Right atrium auricular region (tissue), 2 donors: ENCODE measurements around the gene PIK3AP1. TPM values are rescaled to one million over a fixed set of nuclear protein-coding genes. Genes with fewer than 3 reads are reported as not detected.

Experiments used
- DNase-seq: peaks from one replicate; pipeline ENCODE4 v3.0.0-alpha.2; 2019; ENCODE audit warnings: low spot score
- H3K27ac ChIP-seq, 2 donors: fragments of 200-600 bp; sonication (generic); 1 replicate in 1 of 2; 2 replicates in 1 of 2; pipeline ENCODE4 v1.5.1; 2016 to 2019
- H3K27me3 ChIP-seq, 2 donors: fragments of 200-600 bp; sonication (generic); one replicate each; pipeline versions ENCODE4 v1.5.1 to v1.6.0; 2017 to 2019
- H3K36me3 ChIP-seq: fragments of 200-600 bp; sonication (generic); one replicate; pipeline ENCODE4 v1.5.1; 2016
- H3K4me1 ChIP-seq, 2 donors: fragments of 200-600 bp; sonication (generic); one replicate each; pipeline versions ENCODE4 v1.5.1 to v1.6.0; 2017 to 2019
- H3K4me3 ChIP-seq, 2 donors: fragments of 200-600 bp; sonication (generic); 1 replicate in 1 of 2; 2 replicates in 1 of 2; pipeline ENCODE4 v1.5.1; 2017 to 2019; ENCODE audit warnings: mild to moderate bottlenecking in 1 of 2, moderate library complexity in 1 of 2
- H3K9me3 ChIP-seq, 2 donors: fragments of 200-600 bp; sonication (generic); one replicate each; pipeline ENCODE4 v1.5.1; 2019
- CTCF ChIP-seq, 2 donors: fragments of 200-600 bp; sonication (generic); IDR thresholded peaks; one replicate each; pipeline ENCODE4 v1.5.1; 2019; ENCODE audit warnings: antibody characterized with exemption in 2 of 2
- total RNA-seq, 2 donors: library from RNA; depleted of rRNA; stranded (reverse); fragments of >200 nt; gene quantifications; one replicate each; pipeline ENCODE4 v1.1.0, GENCODE V29; 2016

The PIK3AP1 gene
- total RNA-seq, 2 donors from 2014 or later, result 3.1 to 11.2 TPM

DNA sequence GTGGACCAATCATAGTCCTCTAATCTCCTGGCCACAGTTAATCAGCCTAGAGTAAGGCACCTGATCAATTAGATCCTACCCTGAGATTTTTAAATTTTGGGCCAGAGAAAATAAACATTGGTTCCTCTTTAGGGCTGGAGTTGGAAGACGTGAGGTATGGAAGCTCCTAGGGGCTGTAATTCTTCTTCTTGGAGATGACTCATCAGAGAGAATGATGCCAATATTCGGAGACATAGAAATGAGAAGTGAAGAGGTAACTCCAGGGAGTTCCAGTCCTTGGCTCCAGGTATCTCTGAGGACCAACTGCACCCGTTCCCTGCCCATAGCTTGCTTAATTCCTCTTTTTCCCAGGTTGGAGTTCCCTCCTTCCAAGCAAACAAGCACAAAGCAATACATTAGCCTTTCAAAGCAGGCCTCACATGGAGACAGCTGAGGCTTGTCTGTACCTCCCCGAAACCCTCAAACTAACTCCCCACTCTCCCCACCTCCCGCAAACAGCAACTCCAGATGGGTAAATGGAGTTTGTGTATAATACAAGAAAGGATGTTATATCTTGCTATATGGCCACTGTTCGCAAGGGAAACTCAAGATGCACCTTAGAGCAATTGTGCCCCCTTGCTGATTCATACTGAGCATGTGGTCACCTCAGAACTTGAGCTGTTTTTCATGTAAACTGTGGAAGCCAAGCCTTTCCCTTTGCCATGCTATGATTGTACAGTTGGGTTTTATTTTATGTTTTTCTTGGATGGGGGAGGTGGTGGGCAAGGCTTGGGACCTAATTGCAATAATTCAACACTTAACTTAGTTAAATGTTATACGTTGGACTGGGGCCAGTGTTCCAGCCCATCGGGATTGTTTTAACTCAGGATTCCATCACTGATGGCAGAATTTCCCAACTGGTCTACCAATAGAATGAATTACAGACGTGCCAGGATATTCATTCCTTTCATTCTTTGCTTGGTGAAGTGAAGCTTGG lies 29.3 kb downstream of the PIK3AP1 start:
- Histone ChIP-seq H3K27me3 (no peaks in the 10 kb centered on the region), H3K36me3 (no peaks in the 10 kb centered on the region), H3K9me3 (no peaks in the 10 kb centered on the region), H3K4me1 (no peaks in the 10 kb centered on the region), H3K4me3 (no peak overlapping the region), H3K27ac (no peak overlapping the region)
- no peak for DNase-seq
- TF ChIP-seq CTCF (IDR thresholded peaks at IDR 0.05), result no peak

DNA sequence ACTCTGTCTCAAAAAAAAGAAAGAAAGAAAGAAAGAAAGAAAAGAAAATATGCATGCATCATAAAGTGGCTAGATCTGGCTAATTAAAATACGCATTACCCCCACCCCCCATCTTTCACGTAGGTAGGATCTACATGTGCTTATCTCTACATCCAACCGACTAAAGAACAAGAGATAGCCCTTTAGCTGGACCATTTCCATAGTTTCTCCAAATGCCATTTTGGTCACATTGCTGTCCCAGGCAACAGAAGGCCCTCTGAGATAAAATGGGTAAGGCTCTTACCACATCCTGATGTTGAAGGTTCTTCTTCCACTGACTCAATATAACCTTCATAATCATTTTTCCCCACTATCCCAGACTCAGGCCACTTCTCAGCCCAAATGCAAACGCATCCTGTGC lies 31.5 kb downstream of the PIK3AP1 start:
- H3K4me1 ChIP-seq, result no peaks in the 10 kb centered on the region
- H3K27ac ChIP-seq, result no peak overlapping the region
- TF ChIP-seq CTCF (IDR thresholded peaks at IDR 0.05), result no peak
- no peaks in the 10 kb centered on the region for H3K27me3 ChIP-seq
- no peak overlapping the region for H3K4me3 ChIP-seq
- H3K9me3 ChIP-seq, result no peaks in the 10 kb centered on the region
- no peak for DNase-seq
- no peaks in the 10 kb centered on the region for H3K36me3 ChIP-seq

DNA sequence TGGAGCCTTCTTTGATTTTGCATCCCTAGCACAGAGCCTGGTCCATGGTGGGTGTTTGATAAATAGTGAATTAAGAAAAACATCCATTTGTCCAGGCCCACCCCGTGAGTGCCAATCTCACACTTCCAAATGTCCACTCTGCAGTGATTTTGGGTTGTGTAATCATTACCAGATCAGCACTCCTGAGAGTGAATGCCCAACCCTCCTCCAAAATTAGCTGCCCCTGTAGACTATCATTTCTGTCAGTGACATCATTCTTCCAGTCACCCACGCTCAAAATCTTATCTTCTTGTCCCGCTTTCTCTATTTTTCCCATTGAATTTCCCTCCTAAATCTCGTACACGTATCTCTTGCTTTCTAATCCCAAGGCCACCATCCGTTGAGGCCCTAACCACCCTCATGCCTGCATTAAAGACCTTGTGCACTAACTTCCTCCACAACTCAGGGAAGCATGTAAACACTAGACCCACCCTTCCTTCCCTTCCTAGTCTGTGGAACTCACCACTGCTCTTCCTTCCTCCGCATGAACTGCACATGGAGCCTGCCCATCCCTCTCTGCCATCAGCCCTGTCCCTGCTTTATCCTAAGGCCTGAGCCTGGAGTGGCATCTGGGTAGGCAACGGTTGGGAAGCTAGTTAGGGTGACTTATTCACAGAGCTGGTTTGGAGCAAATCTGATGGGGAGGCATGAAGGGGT lies 32.8 kb downstream of the PIK3AP1 start:
- Histone ChIP-seq H3K27me3 (no peaks in the 10 kb centered on the region), H3K4me3 (no peak overlapping the region), H3K36me3 (no peaks in the 10 kb centered on the region), H3K27ac (no peak overlapping the region), H3K9me3 (no peaks in the 10 kb centered on the region), H3K4me1 (no peaks in the 10 kb centered on the region)
- no peak for DNase-seq
- no peak for TF ChIP-seq CTCF (IDR thresholded peaks at IDR 0.05)

DNA sequence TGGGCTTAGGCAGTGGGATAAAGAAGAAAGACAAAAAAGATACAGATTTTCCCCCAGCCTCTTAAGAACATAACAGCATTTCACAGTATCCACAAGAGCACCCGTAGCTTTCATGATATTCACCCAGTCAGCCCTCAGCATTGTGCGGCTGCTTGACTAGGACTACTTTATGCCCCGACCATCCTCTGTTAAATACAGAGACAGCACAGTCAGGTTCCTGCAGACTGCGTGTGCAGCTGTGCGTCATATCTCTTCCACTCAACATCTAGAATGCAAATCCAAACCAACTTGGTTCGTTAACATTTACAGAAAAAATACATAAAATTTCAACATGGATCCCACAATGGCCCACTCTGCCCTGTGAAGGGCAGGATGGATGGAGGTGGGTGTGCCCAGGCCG lies 33.8 kb downstream of the PIK3AP1 start:
- no peaks in the 10 kb centered on the region for H3K9me3 ChIP-seq
- DNase-seq, result no peak
- H3K27ac ChIP-seq, result no peak overlapping the region
- no peak overlapping the region for H3K4me3 ChIP-seq
- no peaks in the 10 kb centered on the region for H3K36me3 ChIP-seq
- no peak for TF ChIP-seq CTCF (IDR thresholded peaks at IDR 0.05)
- H3K4me1 ChIP-seq, result no peaks in the 10 kb centered on the region
- no peaks in the 10 kb centered on the region for H3K27me3 ChIP-seq

- Histone ChIP-seq H3K4me3 (no peak overlapping the region), H3K27ac (no peak overlapping the region), H3K36me3 (no peaks in the 10 kb centered on the region), H3K27me3 (no peaks in the 10 kb centered on the region), H3K4me1 (no peaks in the 10 kb centered on the region), H3K9me3 (no peaks in the 10 kb centered on the region)
- no peak for DNase-seq
- no peak for TF ChIP-seq CTCF (IDR thresholded peaks at IDR 0.05)
These were observed 35.0 kb downstream of the PIK3AP1 start for GRCh38 chr10:96685306-96685705.
